ENCODE data around the gene DCAF6. TPM values are rescaled to one million over a fixed set of nuclear protein-coding genes. Genes with fewer than 3 reads are reported as not detected.

The DCAF6 gene
- total RNA-seq, 2 donors from 2014 or later, result 21.4 to 32.3 TPM

DNA sequence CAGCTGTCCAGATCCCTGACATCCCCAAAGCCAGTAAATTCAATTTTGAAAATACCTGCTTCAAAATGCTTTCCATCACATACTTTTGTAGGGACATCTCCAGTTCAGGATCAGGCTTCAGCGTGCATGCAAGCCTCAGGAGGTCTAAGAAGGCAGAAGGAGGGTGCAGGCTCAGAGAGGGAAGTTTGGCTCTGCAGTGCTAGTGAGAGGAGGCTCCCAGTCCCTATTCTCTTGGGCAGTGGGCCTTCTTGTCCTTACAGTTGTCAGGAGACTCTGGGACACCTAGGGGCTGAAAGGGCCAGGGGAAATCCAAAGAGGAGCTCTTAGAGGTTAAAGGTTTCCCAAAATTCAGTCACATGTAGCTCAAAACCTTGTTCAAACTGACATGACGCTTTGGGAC, 42.7 kb upstream of the DCAF6 start:
- 88 to 100% methylated on average over 1 to 2 of the region's 2 CpGs for WGBS, 2 experiments (ENCODE audit: insufficient coverage in 1 of 2, insufficient read length in 1 of 2)
- H3K9me3 ChIP-seq (ENCODE audit: control insufficient read depth, low read length), result no peaks in the 10 kb centered on the region
- H3K4me1 ChIP-seq (ENCODE audit: control insufficient read depth, insufficient read depth, low read length), result no peaks in the 10 kb centered on the region
- Mint-ChIP-seq H3K36me3 (ENCODE audit: low read depth) (no peaks in the 10 kb centered on the region), H3K9me3 (no peaks in the 10 kb centered on the region), H3K27me3 (ENCODE audit: insufficient read depth) (no peaks in the 10 kb centered on the region), H3K27ac (no peak overlapping the region), H3K4me3 (no peak overlapping the region), H3K4me1 (no peaks in the 10 kb centered on the region)
- H3K36me3 ChIP-seq (ENCODE audit: control insufficient read depth, insufficient read depth, low read length), result no peaks in the 10 kb centered on the region
- H3K27ac ChIP-seq (ENCODE audit: low read depth, low read length), result no peak overlapping the region
- no peaks in the 10 kb centered on the region for H3K27me3 ChIP-seq (ENCODE audit: control insufficient read depth, insufficient read depth, low read length, poor library complexity, severe bottlenecking)
- DNase-seq, result no peak
- no peak overlapping the region for H3K9ac ChIP-seq (ENCODE audit: extremely low read depth, low read length, poor library complexity, severe bottlenecking)
- TF ChIP-seq, protein P1, sequence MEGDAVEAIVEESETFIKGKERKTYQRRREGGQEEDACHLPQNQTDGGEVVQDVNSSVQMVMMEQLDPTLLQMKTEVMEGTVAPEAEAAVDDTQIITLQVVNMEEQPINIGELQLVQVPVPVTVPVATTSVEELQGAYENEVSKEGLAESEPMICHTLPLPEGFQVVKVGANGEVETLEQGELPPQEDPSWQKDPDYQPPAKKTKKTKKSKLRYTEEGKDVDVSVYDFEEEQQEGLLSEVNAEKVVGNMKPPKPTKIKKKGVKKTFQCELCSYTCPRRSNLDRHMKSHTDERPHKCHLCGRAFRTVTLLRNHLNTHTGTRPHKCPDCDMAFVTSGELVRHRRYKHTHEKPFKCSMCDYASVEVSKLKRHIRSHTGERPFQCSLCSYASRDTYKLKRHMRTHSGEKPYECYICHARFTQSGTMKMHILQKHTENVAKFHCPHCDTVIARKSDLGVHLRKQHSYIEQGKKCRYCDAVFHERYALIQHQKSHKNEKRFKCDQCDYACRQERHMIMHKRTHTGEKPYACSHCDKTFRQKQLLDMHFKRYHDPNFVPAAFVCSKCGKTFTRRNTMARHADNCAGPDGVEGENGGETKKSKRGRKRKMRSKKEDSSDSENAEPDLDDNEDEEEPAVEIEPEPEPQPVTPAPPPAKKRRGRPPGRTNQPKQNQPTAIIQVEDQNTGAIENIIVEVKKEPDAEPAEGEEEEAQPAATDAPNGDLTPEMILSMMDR (conservative IDR thresholded peaks at IDR 0.05), result no peak
- H3K4me3 ChIP-seq (ENCODE audit: low read length), result no peak overlapping the region

GRCh38 chr1:167898578-167899222, 37.8 kb upstream of the DCAF6 start:
- Histone ChIP-seq H3K27ac (ENCODE audit: low read depth, low read length) (no peak overlapping the region), H3K9ac (ENCODE audit: extremely low read depth, low read length, poor library complexity, severe bottlenecking) (no peak overlapping the region), H3K9me3 (ENCODE audit: control insufficient read depth, low read length) (no peaks in the 10 kb centered on the region), H3K4me1 (ENCODE audit: control insufficient read depth, insufficient read depth, low read length) (no peaks in the 10 kb centered on the region), H3K36me3 (ENCODE audit: control insufficient read depth, insufficient read depth, low read length) (no peaks in the 10 kb centered on the region), H3K27me3 (ENCODE audit: control insufficient read depth, insufficient read depth, low read length, poor library complexity, severe bottlenecking) (no peaks in the 10 kb centered on the region), H3K4me3 (ENCODE audit: low read length) (no peak overlapping the region)
- no peak overlapping the region for H3K27ac Mint-ChIP-seq
- H3K4me1 Mint-ChIP-seq, result no peaks in the 10 kb centered on the region
- DNase-seq, result no peak
- H3K36me3 Mint-ChIP-seq (ENCODE audit: low read depth), result no peaks in the 10 kb centered on the region
- 97 to 100% methylated on average over 6 to 9 of the region's 9 CpGs for WGBS, 2 experiments (ENCODE audit: insufficient coverage in 1 of 2, insufficient read length in 1 of 2)
- H3K4me3 Mint-ChIP-seq, result no peak overlapping the region
- no peaks in the 10 kb centered on the region for H3K27me3 Mint-ChIP-seq (ENCODE audit: insufficient read depth)
- TF ChIP-seq, protein P1 (conservative IDR thresholded peaks at IDR 0.05), result no peak
- H3K9me3 Mint-ChIP-seq, result no peaks in the 10 kb centered on the region

- no peaks in the 10 kb centered on the region for H3K9me3 Mint-ChIP-seq
- Histone ChIP-seq H3K9ac (ENCODE audit: extremely low read depth, low read length, poor library complexity, severe bottlenecking) (no peak overlapping the region), H3K4me1 (ENCODE audit: control insufficient read depth, insufficient read depth, low read length) (no peaks in the 10 kb centered on the region), H3K9me3 (ENCODE audit: control insufficient read depth, low read length) (no peaks in the 10 kb centered on the region), H3K36me3 (ENCODE audit: control insufficient read depth, insufficient read depth, low read length) (no peaks in the 10 kb centered on the region), H3K27me3 (ENCODE audit: control insufficient read depth, insufficient read depth, low read length, poor library complexity, severe bottlenecking) (no peaks in the 10 kb centered on the region), H3K4me3 (ENCODE audit: low read length) (no peak overlapping the region), H3K27ac (ENCODE audit: low read depth, low read length) (no peak overlapping the region)
- H3K36me3 Mint-ChIP-seq (ENCODE audit: low read depth), result no peaks in the 10 kb centered on the region
- WGBS, 2 experiments (ENCODE audit: insufficient coverage in 1 of 2, insufficient read length in 1 of 2), result 87 to 100% methylated on average over 2 to 4 of the region's 4 CpGs
- no peak overlapping the region for H3K27ac Mint-ChIP-seq
- no peak overlapping the region for H3K4me3 Mint-ChIP-seq
- DNase-seq, result no peak
- no peaks in the 10 kb centered on the region for H3K27me3 Mint-ChIP-seq (ENCODE audit: insufficient read depth)
- no peaks in the 10 kb centered on the region for H3K4me1 Mint-ChIP-seq
- TF ChIP-seq, protein P1 (conservative IDR thresholded peaks at IDR 0.05), result no peak
Observed at GRCh38 chr1:167899253-167899681, 37.2 kb upstream of the DCAF6 start.

Data from endodermal cell (in vitro differentiated cells).